Stimulated activated CD4-positive, alpha-beta T cell treated with anti-CD3 and anti-CD28 coated beads, Interleukin-1b, Interleukin-23, amount 100 ng/mL, for 1 hour (primary cell): ENCODE measurements around the gene CEL.

Experiments
- DNase-seq, 2 donors: peaks; one replicate each; pipeline ENCODE4 v3.0.0-alpha.2; 2020; ENCODE audit warnings: low read depth in 2 of 2

CEL gene

DNA sequence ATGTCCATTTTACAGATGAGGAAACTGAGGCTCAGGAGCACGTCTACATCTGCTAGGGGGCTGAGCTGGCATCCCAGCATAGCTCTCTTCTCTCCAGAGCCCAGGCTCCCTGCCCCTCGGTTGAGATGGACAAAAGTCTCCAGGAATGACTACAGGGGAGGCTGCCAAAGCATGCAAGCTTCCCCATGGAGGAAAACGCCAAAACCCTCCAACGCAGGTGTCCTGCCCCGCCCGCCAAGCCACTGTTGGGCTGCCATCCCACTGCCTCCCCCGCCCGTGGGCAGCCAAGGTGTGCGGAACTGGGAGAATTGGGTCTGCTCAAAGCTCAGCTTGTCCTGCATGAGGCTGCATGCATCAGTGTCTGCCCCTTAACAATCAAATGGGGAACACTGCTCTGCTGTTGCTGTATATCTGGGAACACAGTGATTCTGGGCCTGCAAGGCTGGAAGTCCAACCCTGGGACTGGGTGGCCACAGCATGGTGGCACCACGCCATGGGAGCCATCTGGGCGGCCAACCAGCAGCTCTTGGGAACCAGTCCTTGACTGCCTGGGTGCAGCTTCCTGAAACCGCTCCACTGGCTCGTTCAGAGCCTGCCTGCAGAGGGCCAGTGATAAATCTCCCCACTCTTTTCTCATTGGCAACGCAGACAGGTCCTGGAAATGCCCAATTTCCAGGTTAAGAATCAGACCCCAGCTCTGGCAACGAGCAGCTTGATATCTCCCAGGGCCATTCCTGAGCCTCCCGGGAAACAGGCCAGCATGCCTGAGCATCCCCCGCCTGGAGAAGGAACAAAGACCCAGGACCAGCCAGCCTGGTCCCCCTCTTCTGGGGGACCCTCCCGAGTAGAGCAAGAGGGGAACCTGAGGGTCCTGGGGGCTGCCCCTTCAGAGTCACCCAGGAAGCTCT is 55.7 kb downstream of the CEL start:
- DNase-seq, result no peak

DNA sequence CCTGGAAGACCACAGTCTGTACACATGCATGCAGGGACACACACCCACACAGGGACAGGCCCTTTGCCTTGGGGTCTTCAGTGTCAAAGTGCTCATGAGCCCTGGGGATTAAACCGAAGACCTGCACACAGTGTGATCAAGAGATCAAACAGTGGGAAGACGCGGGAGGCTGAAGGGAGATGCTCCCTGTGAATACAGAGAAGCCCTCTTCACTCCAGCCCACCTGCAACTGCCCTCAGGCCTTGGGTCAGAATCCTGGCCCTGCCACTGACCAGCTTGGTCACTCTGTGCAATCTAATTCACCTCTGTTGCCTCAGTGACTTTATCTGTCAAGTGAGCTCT is 56.4 kb downstream of the CEL start:
- DNase-seq, result no peak

- no peak for DNase-seq
Observed at GRCh38 chr9:133118568-133118967, 56.8 kb downstream of the CEL start.

DNA sequence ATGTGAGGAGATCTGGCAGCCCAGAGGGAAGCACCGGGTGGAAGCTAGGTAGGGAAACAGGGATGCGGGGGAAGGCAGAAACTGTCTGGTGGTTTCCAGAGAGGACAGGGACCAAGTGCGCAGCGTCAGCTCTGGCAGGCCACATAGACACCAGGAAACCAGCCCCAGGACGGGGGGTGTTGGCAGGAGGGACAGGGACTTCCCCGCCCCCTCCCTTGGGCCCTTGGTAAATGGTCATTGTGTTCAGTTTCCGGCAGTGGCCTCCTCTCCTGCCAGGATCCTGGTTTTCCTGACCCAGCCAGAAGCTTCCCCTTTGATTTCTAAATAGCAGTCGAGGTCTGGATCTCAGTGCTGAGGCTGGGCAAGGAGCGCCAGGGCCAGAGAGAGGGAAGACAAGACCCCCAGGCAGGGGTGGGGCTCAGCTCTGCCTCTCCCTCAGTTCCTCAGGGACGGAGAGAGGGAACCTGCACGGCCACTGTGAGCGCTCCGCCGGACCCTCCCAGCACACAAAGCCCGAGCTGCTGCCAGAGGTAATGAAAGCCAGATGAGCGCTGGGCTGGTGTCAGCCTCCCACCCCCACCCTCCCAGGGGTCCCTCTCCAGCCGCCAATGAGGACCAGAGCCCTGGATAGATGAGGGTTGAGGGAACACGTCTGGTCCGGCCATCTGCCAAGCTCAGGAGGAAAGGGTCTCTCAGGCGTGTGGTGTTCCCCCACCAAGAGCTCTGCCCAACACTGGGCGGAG is 57.5 kb downstream of the CEL start:
- DNase-seq, result no peak

DNA sequence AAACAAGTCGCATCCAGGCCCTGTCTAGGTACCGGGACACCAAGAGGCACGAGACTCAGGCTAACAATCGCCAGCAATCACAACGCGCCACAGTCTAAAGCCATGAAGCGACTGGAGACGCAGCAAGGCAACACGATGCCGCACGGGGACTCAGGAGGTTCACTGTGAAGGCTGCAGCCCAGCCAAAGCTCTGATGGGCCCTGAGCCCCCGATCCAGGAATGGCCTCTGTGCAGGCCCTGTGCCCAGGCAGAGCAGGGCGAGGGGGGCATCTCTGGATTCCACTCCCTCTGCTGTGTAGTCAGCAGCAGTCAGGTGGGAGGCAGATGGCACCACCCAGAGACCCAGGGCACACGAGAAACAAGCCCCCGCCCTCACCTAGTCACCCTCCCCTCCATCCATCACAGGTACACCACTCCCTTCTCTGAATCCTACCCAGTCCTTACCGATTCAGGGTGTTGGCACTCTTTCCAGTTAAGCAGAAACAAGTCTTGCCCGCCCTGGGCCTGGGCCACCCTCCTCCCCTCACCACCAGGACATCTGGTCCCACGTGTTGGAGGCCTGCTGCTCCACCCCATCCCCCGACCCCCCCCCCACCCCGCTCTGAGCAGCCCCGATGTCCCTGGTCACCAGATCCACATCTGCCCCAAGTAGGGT is 58.2 kb downstream of the CEL start:
- no peak for DNase-seq

- no peak for DNase-seq
Observed at GRCh38 chr9:133120501-133121197, 58.9 kb downstream of the CEL start.
